GM19099 (cell line): Measurements from ENCODE around the gene TRIM65.

Experiments used
- POLR2A ChIP-seq: IDR thresholded peaks from 3 replicates; pipeline ENCODE4 v1.6.1; 2011; ENCODE audit warnings: low read depth; ENCODE audit not compliant: insufficient read length; ENCODE audit errors: extremely low read depth

The TRIM65 gene, protein sequence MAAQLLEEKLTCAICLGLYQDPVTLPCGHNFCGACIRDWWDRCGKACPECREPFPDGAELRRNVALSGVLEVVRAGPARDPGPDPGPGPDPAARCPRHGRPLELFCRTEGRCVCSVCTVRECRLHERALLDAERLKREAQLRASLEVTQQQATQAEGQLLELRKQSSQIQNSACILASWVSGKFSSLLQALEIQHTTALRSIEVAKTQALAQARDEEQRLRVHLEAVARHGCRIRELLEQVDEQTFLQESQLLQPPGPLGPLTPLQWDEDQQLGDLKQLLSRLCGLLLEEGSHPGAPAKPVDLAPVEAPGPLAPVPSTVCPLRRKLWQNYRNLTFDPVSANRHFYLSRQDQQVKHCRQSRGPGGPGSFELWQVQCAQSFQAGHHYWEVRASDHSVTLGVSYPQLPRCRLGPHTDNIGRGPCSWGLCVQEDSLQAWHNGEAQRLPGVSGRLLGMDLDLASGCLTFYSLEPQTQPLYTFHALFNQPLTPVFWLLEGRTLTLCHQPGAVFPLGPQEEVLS

GRCh38 chr17:75896415-75897159 lies at the start of gene TRIM65:
TSS of gene TRIM65 (minus strand) at chr17:75896951. CDS start at chr17:75896937, 14 bp downstream.
- peak; percentile 81 for TF ChIP-seq POLR2A

- TF ChIP-seq POLR2A, result no peak
Measured at GRCh38 chr17:75945211-75945610, 48.5 kb upstream of the TRIM65 start.

GRCh38 chr17:75943491-75943890 lies 46.7 kb upstream of the TRIM65 start:
- no peak for TF ChIP-seq POLR2A

GRCh38 chr17:75942473-75942872 lies 45.7 kb upstream of the TRIM65 start:
- TF ChIP-seq POLR2A, result no peak

- no peak for TF ChIP-seq POLR2A
Measured at GRCh38 chr17:75941442-75941819, 44.7 kb upstream of the TRIM65 start.

DNA sequence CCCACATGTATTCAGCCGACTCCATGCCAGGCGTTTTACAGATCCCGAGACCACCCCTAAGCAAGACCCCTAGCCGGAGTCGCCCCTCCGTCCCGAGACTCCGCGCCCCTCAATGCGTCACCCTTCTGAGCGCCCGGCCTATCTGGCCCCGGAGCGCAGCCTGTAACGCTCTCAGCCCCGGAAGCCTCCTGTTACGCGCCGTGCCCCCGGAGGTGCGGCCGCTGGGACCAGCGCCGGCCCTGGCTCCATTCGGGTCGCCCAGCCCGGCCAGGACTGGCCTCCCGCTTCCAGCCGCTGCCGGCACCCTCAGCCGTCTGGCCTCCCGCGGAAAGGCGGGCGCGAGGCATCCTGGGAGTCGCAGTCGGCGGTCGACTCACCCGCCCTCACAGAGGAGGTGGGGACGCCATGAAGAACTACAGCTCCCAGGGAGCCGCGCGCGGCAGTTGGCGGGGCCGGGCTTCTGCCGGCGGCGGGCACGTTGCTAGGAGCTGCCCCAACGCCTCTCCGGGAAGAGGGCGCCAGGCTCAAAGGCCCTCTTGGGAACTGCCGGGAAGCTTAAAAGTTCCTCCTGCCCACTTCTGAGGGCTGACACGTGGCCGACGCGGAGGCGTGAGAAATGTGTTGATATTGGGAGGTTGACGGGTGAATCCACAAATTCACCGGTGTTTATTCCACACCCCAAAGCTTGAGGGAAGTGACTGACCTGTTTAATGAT lies 44.1 kb upstream of the TRIM65 start, which contains the start of gene FBF1:
TSS of gene FBF1 (minus strand) at position 316 of the 715 bp plus-strand sequence. CDS start 2,893 bp downstream, outside the sequence.
- TF ChIP-seq POLR2A, result peak; percentile 86

DNA sequence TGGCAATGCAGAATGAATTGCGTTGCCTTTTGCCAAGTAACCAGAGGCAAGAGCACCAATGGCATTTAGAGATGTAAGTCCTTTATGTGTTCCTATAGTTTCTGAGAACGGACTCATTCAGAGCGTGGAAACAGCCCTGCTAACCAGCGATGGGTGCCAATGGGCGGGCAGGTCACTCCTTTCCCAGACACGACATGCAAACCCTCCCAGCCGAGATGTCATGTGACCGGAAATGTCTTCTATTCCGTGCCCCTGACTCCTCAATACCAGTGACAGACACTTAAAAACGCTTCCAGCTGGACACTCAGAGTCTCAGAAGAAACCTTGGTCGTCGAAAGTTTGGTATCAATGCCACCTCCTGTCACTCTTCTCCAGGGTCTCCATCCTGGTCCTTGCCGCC lies 40.9 kb upstream of the TRIM65 start:
- TF ChIP-seq POLR2A, result no peak

- no peak for TF ChIP-seq POLR2A
Measured at GRCh38 chr17:75933808-75934207, 37.1 kb upstream of the TRIM65 start.

DNA sequence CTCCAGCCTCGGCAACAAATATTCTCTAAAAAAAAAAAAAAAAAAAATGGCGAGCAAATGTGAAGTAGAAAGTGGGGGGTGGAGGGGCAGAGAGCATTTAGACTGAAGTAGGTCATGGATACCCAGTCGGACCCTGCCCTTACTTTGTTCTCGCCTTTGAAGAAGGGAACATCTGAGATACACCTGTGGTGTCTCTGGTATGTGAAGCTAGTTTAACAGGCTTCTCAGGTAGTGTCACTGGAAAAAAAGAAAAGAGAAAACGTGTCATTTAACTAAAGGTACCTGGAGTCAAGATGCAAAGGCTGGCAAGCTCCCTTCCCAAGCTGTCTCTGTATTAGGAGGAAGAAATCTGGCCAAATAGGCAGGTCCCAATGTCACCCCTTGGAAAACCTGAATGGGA lies 36.1 kb upstream of the TRIM65 start:
- no peak for TF ChIP-seq POLR2A

GRCh38 chr17:75931062-75931461 lies 34.3 kb upstream of the TRIM65 start:
- TF ChIP-seq POLR2A, result no peak

- TF ChIP-seq POLR2A, result no peak
Measured at GRCh38 chr17:75927286-75927922, 30.7 kb upstream of the TRIM65 start.

- no peak for TF ChIP-seq POLR2A
Measured at GRCh38 chr17:75926456-75926855, 29.7 kb upstream of the TRIM65 start.

DNA sequence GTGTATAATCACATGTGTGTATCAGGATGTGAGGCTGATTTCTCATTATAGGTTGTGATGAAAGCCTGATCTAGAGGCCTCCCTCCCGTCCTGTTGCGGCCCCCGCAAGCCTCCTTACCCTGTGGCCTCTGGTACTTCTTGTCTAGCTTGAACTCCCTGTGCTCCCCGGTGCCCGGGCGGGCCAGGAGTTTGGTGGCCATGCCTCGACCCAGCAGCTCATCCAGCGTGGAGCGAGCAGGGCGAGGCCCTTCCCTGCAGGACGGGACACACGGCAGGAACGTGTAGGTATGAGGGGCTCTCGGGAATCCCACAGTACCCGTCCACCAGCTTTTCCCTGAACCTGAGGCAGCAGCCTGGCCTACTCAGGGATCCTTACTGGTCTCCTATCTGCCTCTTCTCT lies 29.2 kb upstream of the TRIM65 start:
- no peak for TF ChIP-seq POLR2A

- TF ChIP-seq POLR2A, result no peak
Measured at GRCh38 chr17:75925103-75925502, 28.4 kb upstream of the TRIM65 start.
